Keratinocyte (primary cell): Measurements from ENCODE around the gene CTNNA2. TPM values are rescaled to one million over a fixed set of nuclear protein-coding genes. Genes with fewer than 3 reads are reported as not detected.

Source experiments
- DNase-seq: peaks from one replicate; pipeline ENCODE4 v3.0.0-alpha.2; 2011; ENCODE audit warnings: low read depth, missing footprints, low spot score
- FAIRE-seq: peaks from 2 replicates; lab custom pipeline; 2011; peaks lifted over from hg19 to GRCh38; lab: Jason Lieb, UNC
- H2AFZ ChIP-seq: 2 replicates; pipeline ENCODE4 v1.6.0; 2012; ENCODE audit warnings: low read length, control low read depth, inconsistent platforms; ENCODE audit not compliant: control insufficient read depth
- H3K27ac ChIP-seq: 2 replicates; pipeline ENCODE4 v1.5.1; 2011; ENCODE audit warnings: low read length; ENCODE audit not compliant: control insufficient read depth, insufficient read depth
- H3K27me3 ChIP-seq: 3 replicates; pipeline ENCODE4 v1.6.0; 2011; ENCODE audit warnings: low read length; ENCODE audit not compliant: control insufficient read depth, insufficient read depth; ENCODE audit errors: extremely low read depth
- H3K36me3 ChIP-seq, 2 experiments: 2 replicates in 1 of 2; 3 replicates in 1 of 2; pipeline ENCODE4 v1.5.1; 2011; ENCODE audit warnings: low read length in 2 of 2, mild to moderate bottlenecking in 1 of 2; ENCODE audit not compliant: control insufficient read depth in 2 of 2, insufficient read depth in 2 of 2; ENCODE audit errors: extremely low read depth in 1 of 2
- H3K4me1 ChIP-seq: 3 replicates; pipeline ENCODE4 v1.5.1; 2011; ENCODE audit warnings: low read length; ENCODE audit not compliant: control insufficient read depth, insufficient read depth; ENCODE audit errors: extremely low read depth
- H3K4me2 ChIP-seq: 3 replicates; pipeline ENCODE4 v1.6.0; 2011; ENCODE audit warnings: low read depth, low read length; ENCODE audit not compliant: control insufficient read depth, insufficient read depth; ENCODE audit errors: extremely low read depth
- H3K4me3 ChIP-seq, 3 experiments: fragments of 200-600 bp in 1 of 3; sonication (generic) in 1 of 3; 2 replicates in 2 of 3; 3 replicates in 1 of 3; pipeline ENCODE4 v1.5.1; 2011 to 2016; ENCODE audit warnings: low read length in 3 of 3, mild to moderate bottlenecking in 3 of 3, control low read depth in 2 of 3, inconsistent platforms in 1 of 3, low read depth in 1 of 3, mixed read lengths in 1 of 3, mixed run types in 1 of 3, moderate library complexity in 1 of 3; ENCODE audit not compliant: control insufficient read depth in 2 of 3, insufficient read depth in 2 of 3; ENCODE audit errors: extremely low read depth in 1 of 3
- H3K79me2 ChIP-seq: 2 replicates; pipeline ENCODE4 v1.6.0; 2012; ENCODE audit warnings: low read length; ENCODE audit not compliant: control insufficient read depth, insufficient read depth
- H3K9ac ChIP-seq: 3 replicates; pipeline ENCODE4 v1.6.0; 2011; ENCODE audit warnings: low read length; ENCODE audit not compliant: control insufficient read depth, insufficient read depth; ENCODE audit errors: extremely low read depth
- H3K9me1 ChIP-seq: 3 replicates; pipeline ENCODE4 v1.6.0; 2011; ENCODE audit warnings: low read length; ENCODE audit not compliant: control insufficient read depth, insufficient read depth; ENCODE audit errors: extremely low read depth
- H3K9me3 ChIP-seq: 2 replicates; pipeline ENCODE4 v1.5.1; 2012; ENCODE audit warnings: low read depth, low read length; ENCODE audit not compliant: control insufficient read depth
- H4K20me1 ChIP-seq: 3 replicates; pipeline ENCODE4 v1.6.0; 2011; ENCODE audit warnings: low read length; ENCODE audit not compliant: control insufficient read depth, insufficient read depth; ENCODE audit errors: extremely low read depth
- CTCF ChIP-seq, 3 experiments: IDR thresholded peaks in 1 of 3; conservative IDR thresholded peaks in 1 of 3; optimal IDR thresholded peaks in 1 of 3; 2 replicates in 2 of 3; 3 replicates in 1 of 3; pipeline versions ENCODE3 to v1.5.1; 2011; ENCODE audit warnings: low read length in 3 of 3, mild to moderate bottlenecking in 3 of 3, moderate library complexity in 2 of 3, control low read depth in 1 of 3, inconsistent platforms in 1 of 3; ENCODE audit not compliant: insufficient read depth in 2 of 3; ENCODE audit errors: extremely low read depth in 1 of 3
- EZH2 ChIP-seq: IDR thresholded peaks from one replicate; pipeline ENCODE4 v1.6.1; 2012; ENCODE audit warnings: inconsistent platforms, mild to moderate bottlenecking, low read length, moderate library complexity
- dilution Hi-C: fragments of 300-500 bp; cut with MboI; formaldehyde crosslinking; loops from one replicate; pipeline ENCODE4 v1.7.0; 2020; ENCODE audit warnings: low sequenced_read_pairs; ENCODE audit not compliant: extremely low pct_ligation_motif_present
- polyA plus RNA-seq, 5 experiments: library from polyadenylated mRNA; depleted of rRNA in 3 of 5; stranded (reverse) in 3 of 5; stranded (forward) in 1 of 5; unstranded in 1 of 5; fragments of >200 nt; gene quantifications; 1 replicate in 1 of 5; 2 replicates in 3 of 5; 3 replicates in 1 of 5; pipeline versions ENCODE4 v1.2.1 to v1.2.3, GENCODE V29; 2011 to 2012; ENCODE audit warnings: missing spikeins in 2 of 5, low read depth in 1 of 5, low replicate concordance in 1 of 5

Gene CTNNA2
- polyA plus RNA-seq, 1 donor (not counting 4 experiments of a cell fraction or from before 2014, with no cell fraction given) = not detected

DNA sequence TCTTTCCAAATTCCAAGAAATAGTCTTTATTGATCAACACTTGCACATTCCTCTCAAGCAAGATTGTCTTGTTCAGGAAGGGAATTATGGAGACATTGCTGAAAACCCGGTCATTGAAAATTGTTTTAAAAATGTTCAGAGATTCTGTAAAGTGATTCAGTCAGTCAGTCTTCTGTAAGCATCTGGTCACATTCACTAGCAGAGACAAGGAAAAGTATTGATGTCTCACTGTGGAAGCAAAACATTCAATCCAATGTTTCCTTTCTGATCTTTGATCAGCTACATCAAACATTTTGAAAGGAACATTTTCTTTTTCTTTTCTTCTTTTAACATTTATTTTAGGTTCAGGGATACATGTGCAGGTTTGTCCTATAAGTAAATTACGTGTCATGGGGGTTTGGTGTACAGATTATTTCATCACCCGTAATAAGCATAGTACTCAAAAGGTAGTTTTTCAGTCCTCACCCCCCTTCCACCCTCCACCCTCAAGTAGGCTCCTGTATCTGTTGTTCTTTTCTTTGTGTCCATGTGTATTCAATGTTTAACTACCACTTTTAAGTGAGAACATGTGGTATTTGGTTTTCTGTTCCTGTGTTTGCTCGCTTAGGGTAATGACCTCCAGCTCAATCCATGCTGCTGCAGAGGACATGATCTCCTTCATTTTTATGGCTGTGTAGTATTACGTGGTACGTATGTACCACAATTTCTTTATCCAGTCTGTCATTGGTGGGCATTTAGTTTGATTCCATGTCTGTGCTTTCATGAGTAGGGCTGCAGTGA, 61.2 kb downstream of the CTNNA2 start:
- no peak overlapping the region for H3K4me3 ChIP-seq
- DNase-seq (no peak), FAIRE-seq (no peak)
- H3K9me1 ChIP-seq = no peaks in the 10 kb centered on the region
- H3K9me3 ChIP-seq = no peaks in the 10 kb centered on the region
- H3K27ac ChIP-seq = no peak overlapping the region
- no peaks in the 10 kb centered on the region for H3K27me3 ChIP-seq
- no peak for TF ChIP-seq EZH2
- no peak for TF ChIP-seq CTCF (optimal IDR thresholded peaks at IDR 0.05 in 1 of 3, IDR thresholded peaks at IDR 0.05 in 1 of 3, conservative IDR thresholded peaks at IDR 0.05 in 1 of 3; ENCODE audit: extremely low read depth in 1 of 3, insufficient read depth in 2 of 3, low read length in 3 of 3)
- H3K4me2 ChIP-seq = no peak overlapping the region
- no peak overlapping the region for H3K9ac ChIP-seq
- H3K36me3 ChIP-seq = no peaks in the 10 kb centered on the region
- no peaks in the 10 kb centered on the region for H4K20me1 ChIP-seq
- no peaks in the 10 kb centered on the region for H3K79me2 ChIP-seq
- dilution Hi-C loops = no loop called here
- no peaks in the 10 kb centered on the region for H3K4me1 ChIP-seq
- H2AFZ ChIP-seq = no peak overlapping the region

DNA sequence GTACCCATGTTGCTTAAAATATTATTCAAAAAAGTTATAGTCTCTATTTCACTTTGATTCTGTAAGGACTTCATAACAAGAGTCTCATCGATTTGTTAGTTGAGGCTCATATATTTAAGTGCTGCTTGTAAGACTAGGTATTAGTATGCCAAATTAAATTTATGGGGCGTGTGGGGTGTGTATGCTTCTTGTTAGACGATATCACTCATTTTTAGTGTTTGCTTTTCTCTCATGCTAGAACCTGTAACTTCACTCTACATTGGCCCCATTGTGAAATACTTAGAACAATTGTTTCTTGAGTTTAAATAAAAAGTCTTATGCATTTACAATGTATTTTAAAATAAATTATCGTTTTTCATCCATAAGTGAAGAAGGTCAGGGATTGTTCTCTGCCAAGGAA, 63.6 kb downstream of the CTNNA2 start:
- H3K4me3 ChIP-seq = no peak overlapping the region
- TF ChIP-seq CTCF (optimal IDR thresholded peaks at IDR 0.05 in 1 of 3, IDR thresholded peaks at IDR 0.05 in 1 of 3, conservative IDR thresholded peaks at IDR 0.05 in 1 of 3; ENCODE audit: extremely low read depth in 1 of 3, insufficient read depth in 2 of 3, low read length in 3 of 3) (no peak), EZH2 (no peak)
- H3K4me1 ChIP-seq = no peaks in the 10 kb centered on the region
- no peaks in the 10 kb centered on the region for H3K36me3 ChIP-seq
- H3K9me1 ChIP-seq = no peaks in the 10 kb centered on the region
- no peaks in the 10 kb centered on the region for H4K20me1 ChIP-seq
- FAIRE-seq = no peak
- no peaks in the 10 kb centered on the region for H3K79me2 ChIP-seq
- no peak overlapping the region for H3K27ac ChIP-seq
- H3K27me3 ChIP-seq = no peaks in the 10 kb centered on the region
- dilution Hi-C loops = no loop called here
- H3K9ac ChIP-seq = no peak overlapping the region
- no peak for DNase-seq
- no peak overlapping the region for H3K4me2 ChIP-seq
- peaks cover 2% of the 10 kb centered on the region for H3K9me3 ChIP-seq
- H2AFZ ChIP-seq = no peak overlapping the region
